ENCODE data around the gene TMEM129. TPM values are rescaled to one million over a fixed set of nuclear protein-coding genes. Genes with fewer than 3 reads are reported as not detected.

Gene TMEM129
- polyA plus RNA-seq, 10 donors, result 14.6 to 27.8 (median 22.0) TPM

DNA sequence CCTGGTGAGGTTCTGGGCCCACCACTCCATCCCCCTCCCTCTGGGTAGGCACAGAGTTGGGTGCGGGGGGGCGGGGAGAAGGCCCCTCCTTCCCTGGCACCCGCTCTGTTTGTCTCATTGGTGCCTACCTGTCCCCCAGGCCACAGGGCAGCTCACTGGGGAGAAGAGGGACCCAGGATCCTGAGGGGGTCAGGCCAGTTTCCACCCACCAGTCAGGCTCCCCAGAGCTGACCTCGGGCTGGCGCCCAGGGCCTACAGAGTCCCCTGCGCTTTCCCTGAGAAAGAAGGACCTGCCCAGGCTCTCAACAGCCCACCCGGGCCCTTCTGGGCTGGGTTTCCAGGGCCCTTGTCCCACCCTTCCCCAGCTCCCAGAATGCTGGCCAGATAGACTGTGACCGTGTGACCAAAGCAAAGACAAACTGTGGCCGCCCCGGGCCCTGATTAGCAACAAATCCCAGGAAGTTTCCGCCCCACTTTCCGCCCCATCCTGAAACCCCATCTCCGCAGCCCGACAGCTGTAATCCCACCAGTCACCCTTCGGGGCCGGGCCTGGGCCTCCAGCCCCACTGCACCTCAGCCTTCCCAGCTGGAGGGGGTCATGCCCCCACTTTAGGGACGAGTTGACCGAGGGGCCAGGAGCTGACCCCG, 38.2 kb upstream of the TMEM129 start:
- no peak for DNase-seq

DNA sequence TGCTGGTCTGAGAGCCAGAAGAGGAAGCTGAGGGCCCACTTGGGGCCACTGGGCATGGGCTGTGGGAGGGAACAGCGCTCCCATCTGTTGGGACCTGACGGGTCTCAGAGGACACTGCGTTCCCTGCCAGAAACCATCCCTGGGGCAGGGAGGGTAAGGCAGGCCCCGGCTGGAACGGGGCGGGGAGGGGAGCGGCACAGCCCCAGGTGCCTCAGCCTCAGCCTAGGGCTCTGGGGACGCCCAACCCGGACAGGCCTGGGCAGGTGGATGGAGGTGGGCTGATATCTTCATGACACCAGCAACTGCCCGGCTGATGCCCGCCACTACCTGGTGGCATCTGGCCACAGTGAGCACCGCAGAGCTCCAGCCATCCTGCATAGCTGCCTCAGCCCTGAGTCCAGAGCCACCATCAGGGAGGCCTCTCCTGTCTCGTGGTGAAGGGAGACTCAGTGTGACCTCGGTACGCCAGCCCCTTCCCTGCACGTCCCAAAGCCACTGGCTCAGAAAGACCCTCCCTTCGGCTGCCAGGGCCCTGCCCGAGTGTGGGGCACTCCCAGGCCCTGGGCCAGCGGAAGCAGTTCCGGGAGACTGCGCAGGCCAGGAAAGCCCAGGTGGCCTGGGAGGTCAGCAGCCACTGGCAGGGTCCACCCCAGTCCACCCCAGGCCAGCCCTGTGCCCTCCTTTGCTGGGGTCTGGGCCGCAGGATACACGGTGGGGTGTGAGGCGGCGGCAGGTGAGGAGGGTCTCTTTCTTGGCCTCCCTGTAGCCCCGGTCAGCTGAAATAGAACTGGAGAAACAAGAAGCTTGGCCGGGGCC, 37.4 kb upstream of the TMEM129 start:
- no peak for DNase-seq

DNA sequence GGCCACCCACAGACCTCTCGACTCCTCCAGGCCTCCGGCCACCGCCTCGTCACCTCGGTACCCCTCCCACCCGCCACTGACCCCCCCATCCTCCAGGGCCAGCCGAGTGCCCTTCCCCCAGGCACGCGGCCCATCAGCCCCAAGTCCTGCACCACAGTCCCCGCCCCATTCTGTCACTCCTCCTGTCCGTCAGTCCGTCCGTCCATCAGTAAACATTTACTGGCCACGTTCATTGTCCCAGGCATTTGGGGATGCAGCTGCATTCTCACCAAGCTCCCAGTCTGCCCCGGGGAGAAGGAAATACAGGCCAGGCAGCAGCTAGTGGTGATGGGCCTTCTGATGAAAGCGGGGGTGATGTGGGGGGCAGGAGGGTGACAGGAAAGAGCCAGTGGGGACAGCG, 36.7 kb upstream of the TMEM129 start:
- DNase-seq, result no peak

DNA sequence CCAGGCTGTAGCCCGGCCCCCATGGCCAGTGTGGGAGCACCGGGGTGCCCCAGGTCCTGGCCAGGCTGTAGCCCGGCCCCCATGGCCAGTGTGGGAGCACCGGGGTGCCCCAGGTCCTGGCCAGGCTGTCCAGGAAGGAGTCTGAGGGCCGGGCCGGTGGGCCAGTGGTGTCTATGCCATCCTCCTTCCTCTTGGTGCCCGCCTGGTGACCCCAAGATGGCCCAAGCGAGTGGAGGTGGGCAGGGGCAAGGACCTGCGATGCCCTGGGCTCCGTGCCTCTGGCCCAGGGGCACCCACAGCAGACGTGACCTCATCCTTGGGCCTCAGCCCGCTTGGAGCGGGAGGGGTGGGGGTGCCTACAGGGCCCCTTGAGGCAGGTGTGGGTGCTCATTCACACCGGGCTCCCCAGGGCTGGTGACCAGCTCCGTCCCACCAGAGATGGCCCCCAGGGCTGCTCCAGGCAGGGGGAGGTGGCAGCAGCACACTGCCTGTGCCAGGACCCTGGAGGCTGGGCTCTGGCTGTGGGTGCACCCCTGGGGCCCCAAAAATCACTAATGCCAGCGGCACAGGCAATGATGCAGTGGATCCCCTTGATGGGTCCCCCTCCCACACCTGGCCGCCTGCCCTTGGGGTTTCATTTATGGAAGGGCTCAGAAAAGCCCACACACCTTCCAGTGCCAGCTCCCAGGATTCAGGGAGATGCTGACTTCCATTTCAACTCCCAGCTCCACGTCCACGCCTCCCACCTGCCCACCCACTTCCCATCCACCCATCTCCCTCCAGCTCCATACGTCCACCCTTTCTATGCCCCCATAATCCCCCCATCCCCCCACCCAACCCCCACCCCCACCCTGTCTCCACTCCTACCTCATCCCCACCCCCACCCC, 36.0 kb upstream of the TMEM129 start:
- no peak for DNase-seq

DNA sequence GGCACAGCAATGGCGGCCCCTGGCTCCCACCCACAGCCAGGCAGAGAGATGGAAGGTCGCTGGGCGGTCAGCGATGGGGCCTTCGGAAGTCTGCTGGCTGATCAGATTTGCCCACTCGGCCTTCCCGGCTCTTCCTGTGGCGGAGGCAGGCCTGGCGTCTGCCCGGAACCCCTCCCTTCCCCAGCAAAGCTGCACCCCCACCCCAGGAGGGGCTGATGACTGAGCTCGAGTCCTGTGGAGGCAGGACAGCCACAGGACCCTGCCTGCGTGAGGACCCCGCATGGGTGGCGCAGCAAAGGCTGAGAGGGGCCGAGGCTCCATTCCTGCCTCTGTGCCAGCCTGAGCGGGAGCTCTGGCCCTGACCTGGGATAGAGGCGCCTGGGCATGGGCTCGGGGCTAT, 35.0 kb upstream of the TMEM129 start:
- no peak for DNase-seq

DNA sequence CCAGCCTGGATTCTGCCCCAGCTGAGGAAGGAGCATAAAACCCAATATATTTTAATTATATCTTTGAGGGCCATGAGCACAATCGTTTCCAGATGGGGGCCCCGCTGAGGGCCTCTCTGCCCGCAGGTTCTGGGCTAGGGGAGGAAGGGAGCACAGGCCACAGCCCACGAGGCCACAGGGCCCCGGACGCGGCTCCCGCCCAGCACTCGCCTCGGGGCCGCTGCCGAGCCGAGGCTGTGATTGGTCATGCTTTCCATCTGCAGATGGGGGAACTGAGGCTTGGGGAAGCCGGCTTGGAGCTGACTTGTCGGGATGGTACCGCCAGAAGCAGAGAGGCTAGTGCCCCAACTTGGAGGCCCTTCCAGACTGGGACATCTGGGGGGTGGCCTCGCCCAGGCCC, 34.2 kb upstream of the TMEM129 start:
- no peak for DNase-seq

DNA sequence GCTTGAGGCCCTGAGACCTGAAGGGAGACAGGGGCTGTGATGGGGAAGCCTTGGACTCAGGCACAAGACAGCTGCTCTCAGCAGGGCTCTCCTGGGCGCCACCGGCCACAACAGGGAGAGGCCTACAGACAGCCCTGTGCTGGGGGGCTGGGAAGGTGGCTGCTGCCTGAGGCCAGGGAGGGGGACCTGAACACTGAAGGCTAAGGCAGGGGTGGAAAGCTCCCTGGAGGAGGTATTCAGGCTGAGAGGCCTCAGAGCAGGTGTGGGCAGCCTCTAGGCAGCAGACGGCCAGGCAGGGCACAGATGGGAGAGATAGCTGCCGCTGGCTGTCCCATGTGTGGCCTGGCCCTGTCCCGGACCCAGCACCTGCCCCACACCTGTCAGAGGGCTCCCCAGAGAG, 33.2 kb upstream of the TMEM129 start:
- no peak for DNase-seq

DNA sequence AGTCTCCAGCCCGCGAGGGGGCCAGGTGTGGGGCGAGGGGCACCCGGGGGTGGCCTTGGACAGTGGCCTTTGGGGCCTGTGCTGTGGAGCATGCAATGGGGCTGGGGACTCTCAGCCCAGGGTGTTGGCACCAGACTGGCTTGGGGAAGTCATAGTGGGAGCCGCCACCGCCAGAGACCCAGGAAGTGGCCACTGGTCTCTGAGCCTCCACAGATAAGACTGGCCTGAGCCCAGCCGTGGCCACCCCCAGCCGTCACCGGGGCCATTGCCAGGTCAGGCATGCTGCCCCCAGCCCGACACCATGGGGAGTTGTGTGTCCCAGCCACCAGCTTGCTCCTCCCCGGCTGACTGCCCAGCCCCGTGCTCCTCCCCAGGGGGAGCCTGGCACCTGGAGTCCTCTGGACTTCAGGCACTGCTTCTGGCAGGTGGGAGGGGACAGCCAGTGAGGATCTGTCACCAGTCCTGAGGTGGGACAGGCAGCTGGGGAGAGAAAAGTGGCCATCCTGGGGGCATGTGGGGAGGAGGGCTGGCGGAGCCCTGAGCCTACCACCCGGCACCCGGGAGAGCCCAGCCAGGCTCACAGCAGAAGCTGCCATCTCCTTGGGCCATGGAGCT, 32.7 kb upstream of the TMEM129 start:
- no peak for DNase-seq

DNA sequence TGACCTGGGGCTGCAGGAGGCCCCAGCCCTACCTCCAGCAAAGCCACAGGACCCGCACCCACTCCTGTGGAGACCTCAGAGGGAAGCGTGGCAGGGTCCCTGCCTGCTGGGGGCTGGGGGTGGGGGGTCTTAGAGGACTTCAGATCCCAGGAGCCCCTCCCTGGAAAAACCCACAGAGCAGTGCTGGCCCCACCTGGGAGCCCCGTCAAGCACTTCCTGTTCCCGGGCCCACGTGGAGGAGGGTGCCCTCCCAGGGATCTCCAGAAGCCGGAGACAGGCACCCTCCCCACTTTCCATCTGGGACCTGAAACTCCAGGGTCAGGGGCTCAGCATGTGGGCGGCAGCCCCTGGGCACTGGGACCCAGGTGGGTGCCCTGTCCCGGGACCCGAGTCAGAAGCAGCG, 32.2 kb upstream of the TMEM129 start:
- no peak for DNase-seq

DNA sequence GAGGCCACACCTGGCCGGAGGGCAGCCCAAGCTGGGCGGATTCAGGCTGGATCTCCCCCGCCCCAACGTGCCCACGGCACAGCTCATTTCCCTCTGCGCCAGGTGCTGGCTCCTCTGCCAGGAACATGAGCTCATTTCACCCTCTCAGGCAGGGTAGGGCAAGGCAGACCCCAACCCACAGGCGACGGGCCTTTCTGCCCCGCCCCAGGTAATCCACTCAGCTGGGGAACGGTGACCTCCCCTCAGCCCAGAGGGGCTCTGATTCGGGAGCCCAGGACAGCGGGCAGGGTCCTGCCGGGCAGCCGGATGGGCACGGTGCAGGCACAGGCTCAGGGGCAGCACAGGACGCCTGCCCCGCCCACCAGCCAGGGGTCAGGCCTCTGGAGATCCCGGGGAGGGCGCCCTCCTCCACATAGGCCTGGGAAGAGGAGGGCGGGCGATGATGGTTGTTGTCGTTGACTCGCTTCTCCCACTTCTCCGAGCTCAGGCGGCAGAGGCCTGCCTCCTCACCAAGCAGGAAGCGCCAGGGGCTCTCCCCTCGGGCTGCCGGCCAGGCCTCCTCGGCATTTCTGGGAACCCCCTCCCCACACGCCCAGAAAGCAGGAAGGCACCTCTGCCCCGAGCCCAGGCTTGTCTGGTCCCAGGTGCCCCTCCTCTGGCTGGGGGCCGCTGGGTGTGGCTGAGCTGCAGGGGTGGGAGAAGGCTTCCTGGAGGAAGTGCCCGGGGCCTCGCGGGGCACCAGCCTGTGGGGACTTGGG, 31.3 kb upstream of the TMEM129 start:
- no peak for DNase-seq

DNA sequence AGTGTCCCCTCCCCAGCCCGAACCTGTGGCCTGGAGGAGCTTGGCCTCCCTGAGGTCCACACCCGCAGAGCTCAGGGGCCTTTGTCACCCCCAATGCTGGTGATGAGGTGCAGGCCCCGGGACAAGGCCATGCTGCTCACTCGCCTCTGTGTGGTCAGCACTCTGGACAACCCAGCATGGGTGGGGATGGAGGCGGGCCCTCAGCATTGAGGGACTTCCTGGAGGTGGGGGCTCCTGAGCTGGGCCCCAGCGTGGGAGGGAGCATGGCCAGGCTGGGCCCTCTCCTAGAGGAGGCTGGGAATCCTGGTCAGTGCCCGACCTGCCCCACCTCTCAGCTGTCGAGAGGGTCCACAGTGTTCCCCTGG, 30.8 kb upstream of the TMEM129 start:
- DNase-seq, result no peak

DNA sequence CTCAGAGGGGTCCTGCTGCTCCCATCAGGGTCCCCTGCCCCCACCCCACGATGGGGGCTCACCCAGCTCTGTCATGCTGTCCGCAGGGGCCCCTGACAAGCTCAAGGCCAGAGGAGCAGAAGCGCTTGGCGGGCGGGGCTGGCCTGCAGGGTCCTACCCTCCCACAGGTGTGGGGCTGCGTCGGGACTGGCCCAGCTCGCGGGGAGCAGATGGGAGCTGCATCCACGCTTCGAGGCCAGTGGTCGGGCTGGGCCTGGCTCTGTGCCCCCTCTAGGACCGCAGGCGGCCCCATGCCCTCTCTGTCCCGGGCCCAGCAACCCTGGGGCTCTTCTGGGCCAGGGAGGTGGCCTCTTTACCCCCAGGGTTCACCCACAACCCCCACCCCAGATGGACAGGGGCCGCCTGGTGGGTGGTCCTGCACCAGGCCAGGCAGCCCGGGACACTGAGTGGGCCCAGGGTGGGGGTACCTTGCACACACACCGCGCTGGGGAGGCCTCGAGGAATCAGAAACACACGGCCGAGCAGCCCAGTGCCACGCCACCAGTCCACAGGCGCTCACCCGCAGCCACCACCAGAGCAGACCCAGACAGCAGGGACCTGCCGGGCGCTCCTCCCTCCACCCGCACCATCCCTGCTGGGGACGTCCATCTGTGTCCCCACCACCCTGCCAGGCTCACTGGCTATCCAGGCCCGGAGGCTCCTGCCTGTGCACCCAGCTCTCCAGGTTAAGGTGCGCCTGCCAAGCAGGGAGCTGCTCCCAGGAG, 30.2 kb upstream of the TMEM129 start:
- DNase-seq, result no peak

DNA sequence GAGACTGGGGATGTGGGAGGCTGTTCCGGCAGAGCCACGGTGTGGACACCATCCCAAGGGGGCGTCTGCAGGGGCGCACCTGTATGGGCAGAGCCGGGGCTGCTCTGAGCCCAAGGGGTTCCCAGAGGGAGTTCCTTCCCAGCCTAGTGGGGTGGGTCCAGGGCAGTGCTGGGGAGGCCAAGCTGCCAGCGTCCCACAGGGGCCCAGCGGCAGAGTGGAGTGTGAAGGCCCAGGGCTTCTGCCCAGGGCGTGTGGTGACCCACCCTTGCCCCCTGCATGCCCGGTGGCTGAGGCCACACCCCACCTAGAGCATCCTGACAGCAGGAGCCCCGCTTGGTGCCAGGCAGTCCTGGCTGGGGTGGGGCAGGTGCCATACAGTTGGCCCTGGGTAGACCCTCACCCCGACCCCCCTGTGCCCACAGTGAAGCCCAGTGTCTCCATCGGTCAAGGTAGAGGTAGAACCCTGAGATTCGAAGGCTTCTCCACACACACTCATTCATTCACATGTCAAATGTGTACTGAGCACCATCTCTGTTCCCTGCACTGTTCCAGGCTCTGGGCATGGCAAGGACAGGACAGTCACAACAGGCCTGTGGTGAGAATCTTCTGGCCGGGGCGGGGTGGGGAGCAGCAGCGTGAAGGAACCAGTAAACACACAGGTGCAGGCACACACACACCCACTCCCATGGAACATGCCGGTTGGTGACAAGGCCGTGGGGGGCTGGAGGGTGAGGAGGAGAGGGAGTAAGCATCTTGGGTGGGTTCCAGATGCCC, 29.4 kb upstream of the TMEM129 start:
- no peak for DNase-seq

DNA sequence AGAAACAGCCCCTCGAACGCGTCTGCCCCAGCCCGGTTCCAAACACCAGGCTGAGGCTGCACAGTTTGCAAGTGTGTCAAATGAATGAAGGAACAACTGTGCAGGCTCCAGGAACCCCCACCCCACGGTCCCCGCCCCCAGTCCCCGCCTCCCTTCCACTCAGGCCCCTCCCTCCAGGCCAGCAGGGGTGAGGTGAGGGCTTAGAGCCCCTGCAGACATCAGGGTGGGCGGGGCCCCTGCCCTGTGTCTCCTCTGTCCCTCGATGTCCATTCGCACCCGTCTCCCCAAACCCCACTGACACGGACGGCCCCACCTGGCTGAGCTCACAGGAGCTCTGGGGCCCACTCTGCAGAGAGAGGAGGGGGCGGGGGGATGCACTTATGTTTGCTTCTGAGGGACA, 28.7 kb upstream of the TMEM129 start:
- DNase-seq, result no peak

DNA sequence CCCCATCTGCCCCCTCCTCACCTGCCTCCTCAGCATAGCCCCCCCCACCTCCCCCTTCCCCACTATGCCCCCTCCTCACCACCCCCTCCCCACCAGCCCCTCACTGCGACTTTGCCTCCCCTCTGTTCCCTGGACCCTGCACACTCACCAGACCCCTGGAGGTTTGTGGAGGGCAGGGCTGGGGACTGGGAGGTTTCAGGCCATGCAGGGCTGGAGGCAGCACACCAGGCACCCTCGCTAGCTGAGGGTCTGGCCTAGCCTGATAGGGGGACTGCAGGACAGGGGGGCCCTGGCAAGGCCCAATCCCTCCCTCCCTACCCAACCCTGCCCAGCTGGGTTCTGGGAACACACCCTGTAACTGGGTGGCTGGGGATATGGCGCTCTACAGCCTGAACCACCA, 28.2 kb upstream of the TMEM129 start:
- DNase-seq, result no peak

DNA sequence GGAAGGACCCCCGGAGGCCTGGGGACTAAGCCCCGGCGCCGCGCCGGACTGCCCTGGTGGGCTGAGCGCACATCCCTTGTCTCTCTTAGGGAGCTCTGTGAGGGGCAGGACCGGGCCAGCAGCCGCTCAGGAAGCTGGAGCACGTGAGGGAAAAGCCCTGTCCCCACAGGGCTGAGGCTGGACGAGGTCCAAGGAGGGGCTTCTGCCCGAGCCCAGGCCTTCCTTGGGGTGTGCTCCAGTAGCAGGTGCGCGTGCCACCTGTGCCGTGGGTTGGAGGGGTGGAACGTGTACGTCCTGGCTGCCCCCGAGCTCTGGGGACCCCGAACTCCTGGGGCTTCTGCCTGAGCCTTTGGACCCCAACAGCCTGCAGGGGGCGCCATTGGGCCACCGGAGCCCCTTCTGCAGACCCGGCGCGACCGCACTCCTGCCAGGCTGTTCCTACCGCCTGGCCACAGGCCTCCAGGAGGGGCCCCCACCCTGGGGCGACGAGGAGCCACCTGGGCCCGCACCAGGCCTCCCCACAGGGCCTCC, 27.4 kb upstream of the TMEM129 start:
- DNase-seq, result peak; percentile 31 to 76 (median 64)

DNA sequence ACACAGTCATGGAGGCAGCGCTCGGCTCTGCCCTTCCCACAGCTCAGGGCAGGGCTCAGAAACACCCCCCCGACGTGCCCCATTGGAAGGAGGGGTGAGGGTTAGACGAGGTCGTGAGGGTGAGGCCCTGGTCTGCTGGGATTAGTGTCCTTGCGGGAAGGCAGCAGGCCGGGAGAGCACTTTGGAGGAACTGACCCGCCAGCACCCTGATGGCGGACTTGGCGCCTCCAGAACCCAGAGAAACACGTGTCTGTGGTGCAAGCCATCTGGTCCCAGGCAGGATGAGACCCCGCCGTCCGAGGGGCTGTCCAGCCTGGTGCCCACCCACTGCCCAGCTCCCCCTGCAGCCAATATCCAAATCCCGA, 26.5 kb upstream of the TMEM129 start:
- no peak for DNase-seq

DNA sequence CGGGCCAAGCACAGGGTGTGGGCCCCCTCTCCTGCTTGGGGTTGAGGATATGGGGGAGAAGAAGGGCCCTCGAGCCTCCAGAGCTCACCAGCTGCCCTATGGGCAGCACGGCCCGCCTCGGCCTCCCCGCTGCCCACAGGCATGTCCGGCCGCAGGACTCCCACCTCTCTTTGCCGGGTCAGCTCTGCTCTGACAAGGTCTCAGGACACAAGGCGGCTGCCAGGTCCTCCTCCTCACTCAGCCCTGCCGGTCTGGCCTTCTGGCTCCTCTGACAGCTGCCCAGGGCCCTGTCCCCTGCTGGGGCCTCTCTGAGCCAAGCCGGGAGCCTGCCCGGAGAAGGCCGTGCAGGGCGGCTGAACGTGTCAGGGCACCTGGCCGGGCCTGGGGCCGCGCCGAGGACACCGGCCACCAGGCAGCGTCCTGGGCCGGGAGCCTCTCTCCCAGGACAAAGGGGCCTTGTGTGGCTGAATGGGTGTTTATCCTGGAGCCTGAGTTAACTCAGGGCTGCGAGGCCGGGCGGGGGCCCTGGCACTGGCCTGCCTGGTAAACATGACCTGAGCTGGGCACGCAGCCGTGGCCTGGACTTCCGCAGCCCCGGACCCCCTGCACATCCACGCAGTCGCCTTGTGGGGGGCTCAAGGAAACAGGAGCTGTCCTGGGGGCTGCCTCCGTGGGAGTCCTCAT, 25.9 kb upstream of the TMEM129 start:
- no peak for DNase-seq

DNA sequence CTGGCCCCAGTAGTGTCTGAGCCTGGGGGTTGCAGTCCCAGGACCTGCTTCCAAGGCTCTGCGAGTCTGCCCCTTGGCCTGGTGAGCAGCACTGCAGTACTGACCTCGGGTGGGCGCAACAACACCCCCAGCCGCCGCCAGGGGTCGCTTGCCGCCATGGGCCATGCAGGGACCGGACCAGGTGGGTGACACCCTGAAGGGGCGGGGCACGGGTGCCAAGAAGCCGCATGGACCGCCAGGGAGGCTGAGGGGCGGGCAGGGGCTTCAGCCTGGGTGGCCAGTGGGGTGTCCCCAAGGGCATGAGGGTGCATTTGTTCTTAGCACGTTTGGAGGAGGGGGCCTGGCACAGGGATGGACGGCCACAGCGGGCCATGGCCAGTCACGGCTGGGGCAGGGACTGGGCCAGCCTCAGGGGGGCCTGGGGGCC, 25.2 kb upstream of the TMEM129 start:
- DNase-seq, result peak; percentile 29 to 75 (median 58)

Measured in muscle of back (tissue), 11 donors.